Activated naive CD4-positive, alpha-beta T cell treated with Interleukin-2 at 50 U/mL for 16 hours (primary cell): Measurements from ENCODE around the gene B9D1.
"Not testable (repeated sequence)": the region's sequence is repeated elsewhere in the genome, so short reads cannot be mapped to it uniquely, and the experiment has no call there.

Experiments used
- DNase-seq: peaks from one replicate; pipeline ENCODE4 v3.0.0-alpha.2; 2020

Gene B9D1

DNA sequence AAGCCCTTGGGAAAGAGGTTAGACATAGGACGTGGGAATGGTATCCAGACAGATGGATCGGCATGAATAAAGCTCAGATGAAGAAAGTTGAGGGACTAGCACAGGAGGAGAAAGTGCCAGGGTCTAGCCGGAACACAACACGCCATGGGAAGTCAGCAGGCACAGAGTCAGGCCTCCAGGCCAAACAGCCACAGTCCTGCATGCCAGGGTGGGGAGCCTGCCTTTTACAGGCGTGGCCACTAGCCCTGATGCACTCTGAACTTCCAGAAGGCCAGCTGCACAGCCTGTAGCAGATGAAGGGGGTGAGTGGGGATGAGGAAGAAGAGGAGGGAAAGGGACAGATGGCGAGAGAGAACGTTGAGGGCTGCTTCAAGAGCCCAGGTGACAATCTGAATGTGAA lies 5.2 kb downstream of the B9D1 start:
- DNase-seq = no peak

DNA sequence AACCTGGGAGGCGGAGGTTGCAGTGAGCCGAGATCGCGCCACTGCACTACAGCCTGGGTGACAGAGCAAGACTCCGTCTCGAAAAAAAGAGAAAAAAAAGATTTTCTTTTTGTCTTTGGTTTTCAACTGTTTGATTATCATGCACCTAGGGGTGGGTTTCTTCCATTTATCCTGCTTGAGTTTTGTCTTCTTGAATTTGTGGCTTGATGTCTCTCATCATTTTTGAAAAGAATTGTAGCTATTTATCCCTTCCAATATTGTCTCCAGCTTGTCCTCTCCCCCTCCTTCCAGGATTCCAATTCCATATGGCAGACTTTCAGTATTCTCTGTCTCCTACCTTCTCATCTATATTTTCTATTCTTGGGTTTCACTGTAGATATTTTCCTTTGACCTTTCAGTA lies 7.8 kb downstream of the B9D1 start:
- DNase-seq = no peak

GRCh38 chr17:19353401-19353800 lies 9.1 kb downstream of the B9D1 start:
- not testable (repeated sequence) for DNase-seq

DNA sequence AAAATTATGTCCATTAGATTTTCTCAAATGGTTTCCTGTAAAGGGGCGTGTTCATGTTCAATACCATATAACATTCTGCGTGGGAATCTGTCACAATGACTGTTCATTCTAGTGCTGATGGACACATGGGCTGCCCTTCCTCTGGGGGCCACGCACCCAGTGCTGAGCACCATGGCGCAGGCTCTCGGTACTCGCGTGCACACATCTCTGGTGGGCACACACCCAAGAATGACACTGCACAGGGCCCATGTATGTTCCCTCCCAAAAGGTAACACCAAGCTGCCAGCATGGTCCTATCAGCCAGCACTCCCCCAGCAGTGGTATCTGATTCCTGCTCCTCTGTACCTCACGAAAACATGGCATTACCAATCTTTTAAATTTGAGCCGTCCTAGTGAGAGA lies 13.7 kb downstream of the B9D1 start:
- no peak for DNase-seq

DNA sequence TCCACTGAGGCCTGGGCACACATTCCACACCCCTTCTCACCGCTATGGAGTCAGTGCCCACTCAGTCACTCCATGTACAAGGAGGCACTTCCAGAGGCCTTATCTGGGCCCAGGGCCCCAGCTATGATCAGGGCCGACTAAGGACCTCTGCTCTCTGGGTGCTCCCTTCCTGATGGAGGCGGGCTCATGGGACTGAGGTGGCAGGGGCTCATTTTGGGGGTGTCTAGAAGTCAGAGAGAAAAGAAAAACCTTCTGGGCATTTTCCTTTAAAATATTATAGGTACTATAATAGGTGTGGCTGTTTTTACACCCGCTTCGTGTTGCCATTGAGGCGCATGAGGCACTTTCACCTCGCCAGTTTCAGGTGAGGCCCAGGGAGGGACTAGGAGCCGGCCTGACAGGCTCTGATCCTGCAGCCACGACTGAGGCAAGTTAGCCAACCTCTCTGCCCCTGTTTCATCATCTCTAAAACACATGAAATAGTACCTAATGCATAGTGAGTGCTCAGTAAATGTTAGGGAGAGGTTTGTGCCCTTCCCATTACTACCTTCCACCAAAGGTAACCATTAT lies 14.4 kb downstream of the B9D1 start:
- DNase-seq = no peak

DNA sequence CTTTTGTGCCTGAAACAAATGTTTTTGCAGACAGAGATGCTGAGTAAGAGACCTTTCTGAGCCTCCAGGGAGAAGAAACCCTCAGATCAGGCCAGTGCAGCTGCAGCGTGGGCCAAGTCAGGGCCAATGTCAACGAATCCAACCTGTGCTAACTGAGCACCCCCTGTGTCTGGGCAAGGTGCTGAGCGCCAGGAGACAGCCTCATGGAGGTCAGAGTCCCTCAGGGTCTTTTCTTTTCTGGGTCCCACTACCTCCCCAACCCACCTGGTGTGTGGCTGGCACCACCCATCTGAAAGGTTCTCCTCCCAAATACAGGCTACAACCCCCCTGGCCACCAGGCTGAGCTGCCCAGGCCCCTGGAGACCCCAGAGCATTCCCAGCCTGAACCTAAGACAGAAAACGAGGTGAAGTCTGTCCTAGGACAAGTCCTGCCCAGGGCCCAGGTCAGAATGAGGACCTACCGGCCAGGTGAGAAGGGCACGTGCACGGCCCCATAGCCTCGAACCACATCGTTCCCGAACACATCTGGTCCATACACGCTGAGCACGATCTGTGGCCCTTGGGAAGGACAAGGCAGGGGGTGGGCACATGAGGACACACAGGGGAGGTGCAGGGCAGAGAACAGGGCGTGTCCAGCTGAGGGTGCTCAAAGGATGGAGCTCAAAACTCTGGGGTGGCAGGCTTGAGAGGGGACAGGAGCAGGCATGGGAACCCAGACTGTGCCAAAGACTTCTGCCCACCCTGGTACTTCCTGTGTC lies 15.0 kb downstream of the B9D1 start:
- no peak for DNase-seq

DNA sequence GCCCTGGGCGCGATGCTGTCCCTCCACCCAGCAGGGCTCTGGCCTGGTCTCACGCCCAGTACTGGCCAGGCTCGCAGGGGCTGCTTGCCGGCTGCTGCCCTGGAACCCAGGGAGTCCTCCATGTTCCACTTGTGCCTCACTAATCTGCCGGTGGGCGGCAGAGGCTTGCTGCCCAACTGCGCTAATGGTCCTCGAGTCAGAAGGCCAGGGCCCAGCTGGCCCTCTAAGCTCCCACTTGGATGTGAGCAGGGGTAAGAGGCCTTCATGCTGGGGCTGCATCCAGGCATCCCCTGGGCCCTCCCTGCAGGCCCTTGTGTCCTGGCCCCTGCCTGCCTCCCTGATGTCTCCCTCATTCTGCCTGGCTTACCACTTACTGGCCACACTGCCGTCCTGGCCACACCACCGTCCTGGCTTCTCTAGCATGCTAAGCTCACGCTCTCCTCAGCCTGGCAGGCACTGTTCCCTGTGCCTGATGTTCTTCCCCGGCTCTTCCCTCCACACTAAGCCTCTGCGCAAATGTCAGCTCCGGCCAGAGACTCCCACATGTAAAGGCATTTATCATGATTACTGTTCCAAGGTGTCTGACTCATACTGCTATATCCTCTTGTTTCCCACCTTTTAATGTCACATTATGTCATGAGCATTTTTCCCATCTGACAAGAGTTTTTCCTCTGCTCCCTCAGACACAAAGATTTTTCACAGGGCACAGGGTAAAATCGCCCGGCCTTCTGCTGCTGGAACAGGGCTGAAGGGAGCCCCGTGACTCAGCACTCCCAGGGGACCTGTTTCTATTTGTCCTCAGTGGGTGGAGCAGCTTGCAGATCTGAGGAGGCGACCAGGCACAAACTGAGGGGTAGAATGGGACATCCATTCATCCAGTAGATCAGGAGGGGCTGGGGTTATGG lies 15.9 kb downstream of the B9D1 start:
- DNase-seq = no peak

GRCh38 chr17:19345486-19346350 lies 16.8 kb downstream of the B9D1 start:
- no peak for DNase-seq

DNA sequence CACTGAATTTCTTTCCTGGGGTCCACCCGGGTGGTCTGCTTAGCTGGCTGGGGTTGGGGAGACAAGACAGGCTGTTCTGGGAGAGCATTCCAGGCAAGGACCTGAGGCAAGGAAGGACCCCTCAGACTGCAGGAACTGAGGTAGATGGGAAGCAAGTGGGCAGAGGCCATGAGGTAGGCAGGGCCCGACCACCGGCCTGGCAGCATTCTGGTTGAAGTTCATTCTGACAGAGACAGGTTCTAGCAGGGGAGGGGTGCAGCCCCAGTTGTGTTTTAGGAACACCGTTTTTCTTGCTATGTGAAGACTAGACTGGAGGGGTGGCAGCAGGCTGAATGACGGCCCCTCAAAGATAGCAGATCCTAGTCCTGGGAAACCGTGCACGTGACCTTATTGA lies 17.5 kb downstream of the B9D1 start:
- no peak for DNase-seq

DNA sequence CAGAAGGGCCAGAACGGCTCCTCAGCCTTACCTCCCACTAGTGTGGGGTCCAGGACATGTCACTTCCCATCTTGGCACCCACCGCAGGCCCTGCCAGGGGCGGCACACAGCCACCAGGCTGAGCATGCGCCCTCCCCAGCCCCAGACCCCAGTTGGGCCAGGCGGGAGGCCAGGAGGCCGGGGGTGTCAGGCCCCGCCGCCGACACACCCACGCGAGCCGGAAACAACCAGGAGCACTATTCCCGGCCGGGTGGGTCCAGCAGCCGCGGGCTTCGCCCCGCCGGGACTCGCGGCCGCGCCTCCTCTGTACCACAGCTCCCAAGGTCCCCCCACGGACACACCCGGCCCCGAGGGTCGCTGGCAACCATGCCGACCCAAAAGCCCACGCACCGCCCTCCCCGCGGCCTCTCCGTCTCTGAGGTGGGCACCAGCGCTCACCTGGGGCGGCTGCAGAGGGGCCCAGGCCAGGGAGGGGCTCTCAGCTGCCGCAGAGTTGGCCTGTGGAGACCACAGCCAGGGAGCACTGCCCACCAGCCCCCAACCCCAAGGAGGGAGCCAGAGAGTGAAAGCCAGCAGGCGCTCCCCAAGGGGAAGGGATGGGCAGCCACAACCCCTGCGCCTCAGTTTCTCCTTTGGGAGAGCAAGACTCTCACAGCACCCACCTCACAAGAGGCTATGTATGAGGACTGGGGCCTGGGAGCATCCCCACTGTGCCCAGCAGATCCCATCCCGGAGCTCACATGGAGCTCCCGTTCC lies 18.0 kb downstream of the B9D1 start:
- DNase-seq = no peak

GRCh38 chr17:19343671-19344151 lies 18.8 kb downstream of the B9D1 start:
- no peak for DNase-seq

DNA sequence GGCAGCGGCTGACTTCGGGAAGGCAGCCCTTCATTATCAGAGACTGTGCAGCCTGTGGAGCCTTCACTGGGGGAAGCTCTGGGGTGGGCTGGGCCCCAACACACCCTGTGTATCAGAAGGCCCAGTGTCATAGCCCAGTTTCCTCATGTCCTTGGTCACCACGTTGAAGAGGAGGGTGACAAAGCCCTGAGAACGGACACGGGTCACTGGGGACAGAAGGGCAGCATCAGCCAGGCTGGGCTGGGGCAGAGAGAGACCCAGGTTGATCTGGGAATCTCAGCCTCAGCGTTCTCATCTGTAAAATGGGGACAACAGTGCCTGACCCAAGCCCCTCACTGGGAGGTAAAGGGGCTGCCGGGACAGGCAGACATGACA lies 19.3 kb downstream of the B9D1 start:
- no peak for DNase-seq

- DNase-seq = no peak
Measured at GRCh38 chr17:19342611-19343255, 19.8 kb downstream of the B9D1 start.

- DNase-seq = no peak
Measured at GRCh38 chr17:19341641-19342610, 20.6 kb downstream of the B9D1 start.

DNA sequence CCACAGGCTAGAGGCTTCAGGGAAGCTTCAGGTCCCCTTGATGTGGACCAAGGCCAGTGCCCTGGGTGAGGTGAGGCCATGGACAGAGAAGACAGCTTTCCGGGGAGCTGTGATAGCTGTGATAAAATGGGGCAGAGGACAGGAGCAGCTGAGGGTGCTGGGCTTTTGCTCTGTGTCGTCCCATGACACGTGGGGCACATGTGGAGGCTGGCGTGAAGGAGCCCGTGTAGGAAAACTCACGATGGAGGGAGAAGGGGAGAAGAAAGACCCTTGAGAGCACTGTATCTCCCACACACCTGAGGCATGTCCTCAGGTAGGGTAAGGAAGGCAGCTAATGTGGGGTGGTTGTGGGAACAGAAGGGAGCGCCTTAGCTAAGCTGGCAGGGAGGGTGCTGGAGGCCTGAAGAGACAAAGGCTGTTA lies 21.3 kb downstream of the B9D1 start:
- DNase-seq = no peak

DNA sequence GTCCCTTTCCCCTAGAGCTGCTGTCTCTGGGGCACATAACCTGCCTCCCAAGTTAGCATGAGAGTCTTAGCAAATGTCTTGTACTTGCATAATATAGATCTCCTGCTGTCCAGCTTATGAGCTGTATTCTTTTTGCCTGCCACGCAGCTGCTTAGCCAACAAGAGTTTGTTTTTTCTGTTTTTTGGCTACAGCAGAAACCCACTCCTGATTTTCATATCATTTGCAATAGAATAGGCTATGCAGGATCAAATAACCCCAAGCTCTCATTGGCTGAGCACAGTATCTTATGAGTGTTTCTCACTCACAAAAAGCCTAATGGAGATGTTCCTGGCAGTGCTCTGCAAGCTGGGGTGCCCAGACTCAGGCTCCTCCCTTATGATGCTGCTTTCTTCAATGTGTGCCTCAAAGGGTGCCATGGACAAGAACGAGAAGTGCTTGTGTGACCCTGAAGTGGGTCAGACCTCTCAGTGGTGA lies 23.1 kb downstream of the B9D1 start:
- no peak for DNase-seq

GRCh38 chr17:19338031-19338990 lies 24.2 kb downstream of the B9D1 start:
- DNase-seq = peak; percentile 61

DNA sequence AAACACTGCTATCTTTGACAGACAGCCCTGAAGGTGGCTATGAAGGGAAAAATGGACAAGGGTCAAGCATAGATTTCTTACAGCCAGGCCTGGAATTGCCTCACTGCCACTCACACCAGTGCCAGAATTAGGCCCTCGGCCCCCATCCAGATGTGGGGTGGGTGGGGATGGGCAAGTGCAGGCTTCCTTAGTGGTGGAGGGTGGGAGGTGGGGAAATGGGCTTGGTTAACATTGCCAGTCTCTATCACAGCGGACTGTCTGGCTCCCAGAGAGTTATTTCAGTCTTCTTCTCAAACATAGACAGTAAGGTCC lies 24.9 kb downstream of the B9D1 start:
- no peak for DNase-seq
